T-cell (primary cell): ENCODE measurements around the gene CD7. TPM values are rescaled to one million over a fixed set of nuclear protein-coding genes. Genes with fewer than 3 reads are reported as not detected.

Experiments
- ATAC-seq, 4 experiments: fragments of 200-7000 bp in 3 of 4; fragments of 150-1000 bp in 1 of 4; cut with Tn5 transposase; replicated peaks in 1 of 4; 1 replicate in 3 of 4; 2 replicates in 1 of 4; pipeline ENCODE4 v1.10.0; 2021; ENCODE audit warnings: moderate library complexity in 3 of 4, mild to moderate bottlenecking in 2 of 4, moderate number of reproducible peaks in 1 of 4
- CTCF ChIA-PET, 2 donors: fragments of 300-600 bp; sonication (Branson Sonifier 250); formaldehyde crosslinking; loops; one replicate each; lab custom pipeline; 2022; ENCODE audit warnings: antibody characterized with exemption in 2 of 2; lab: Charles Lee
- POLR2A ChIA-PET, 2 donors: fragments of 300-600 bp; sonication (Branson Sonifier 250); formaldehyde crosslinking; loops; one replicate each; lab custom pipeline; 2022; ENCODE audit warnings: antibody characterized with exemption in 2 of 2; lab: Charles Lee
- DNase-seq, 35 experiments: peaks; one replicate each; pipeline versions ENCODE4 v3.0.0 to v3.0.0-alpha.2; 2013 to 2023
- H3K27ac ChIP-seq: one replicate; pipeline ENCODE4 v1.5.1; 2013; ENCODE audit warnings: low read length
- H3K27me3 ChIP-seq, 2 experiments: replicated peaks in 1 of 2; 1 replicate in 1 of 2; 2 replicates in 1 of 2; pipeline versions ENCODE4 v1.6.1 to v1.7.0; 2013; ENCODE audit warnings: low read length in 1 of 2, mixed read lengths in 1 of 2; ENCODE audit not compliant: control insufficient read depth in 2 of 2, insufficient read depth in 2 of 2; ENCODE audit errors: extremely low read depth in 1 of 2
- H3K36me3 ChIP-seq, 2 donors: 1 replicate in 1 of 2; 2 replicates in 1 of 2; pipeline versions ENCODE4 v1.6.1 to v1.7.0; 2013; ENCODE audit warnings: low read length in 1 of 2; ENCODE audit not compliant: control insufficient read depth in 2 of 2, insufficient read depth in 1 of 2; ENCODE audit errors: extremely low read depth in 1 of 2
- H3K4me1 ChIP-seq, 2 experiments: 1 replicate in 1 of 2; 2 replicates in 1 of 2; pipeline versions ENCODE4 v1.6.1 to v1.7.0; 2013; ENCODE audit warnings: low read length in 2 of 2, mixed read lengths in 1 of 2; ENCODE audit not compliant: insufficient read depth in 2 of 2, control insufficient read depth in 1 of 2; ENCODE audit errors: extremely low read depth in 1 of 2
- H3K4me3 ChIP-seq, 2 donors: 1 replicate in 1 of 2; 2 replicates in 1 of 2; pipeline versions ENCODE4 v1.5.1 to v1.7.0; 2013; ENCODE audit warnings: mild to moderate bottlenecking in 2 of 2, low read length in 1 of 2, moderate library complexity in 1 of 2; ENCODE audit not compliant: control insufficient read depth in 1 of 2; ENCODE audit errors: extremely low read depth in 1 of 2
- H3K9me3 ChIP-seq: 2 replicates; pipeline ENCODE4 v1.7.0; 2013
- H3K27ac Mint-ChIP-seq, 2 donors: one replicate each; pipeline ENCODE4 v1.8.0; 2020 to 2021; ENCODE audit warnings: mild to moderate bottlenecking in 2 of 2, mixed read lengths in 2 of 2
- H3K27me3 Mint-ChIP-seq, 2 donors: one replicate each; pipeline ENCODE4 v1.8.0; 2021 to 2022; ENCODE audit warnings: mixed read lengths in 2 of 2
- H3K36me3 Mint-ChIP-seq: one replicate; pipeline ENCODE4 v1.8.0; 2021; ENCODE audit warnings: mixed read lengths
- H3K4me1 Mint-ChIP-seq, 3 donors: one replicate each; pipeline ENCODE4 v1.8.0; 2020 to 2022; ENCODE audit warnings: mixed read lengths in 3 of 3, mild to moderate bottlenecking in 1 of 3
- H3K4me3 Mint-ChIP-seq, 3 donors: one replicate each; pipeline ENCODE4 v1.8.0; 2020 to 2022; ENCODE audit warnings: mild to moderate bottlenecking in 3 of 3, mixed read lengths in 3 of 3, moderate library complexity in 3 of 3
- H3K9me3 Mint-ChIP-seq, 3 donors: one replicate each; pipeline ENCODE4 v1.8.0; 2020 to 2022; ENCODE audit warnings: mixed read lengths in 3 of 3
- WGBS: methylation state at CpG from one replicate; pipeline ENCODE4 v1.1.5; 2013; ENCODE audit warnings: missing lambda C conversion rate; ENCODE audit not compliant: insufficient coverage; 5-methylcytosine and 5-hydroxymethylcytosine counted together
- total RNA-seq, 35 experiments: library from RNA in 6 of 35; stranded (reverse) in 6 of 35; fragments of 120-200 nt in 1 of 35; gene quantifications; one replicate each; pipeline versions ENCODE4 v1.2.1 to v1.2.4 and lab custom pipeline; 2013 to 2026

Gene CD7
- total RNA-seq, 5 donors from 2014 or later (not counting 1 experiment from before 2014, with no cell fraction given) = 104 to 265 (median 135) TPM

- Mint-ChIP-seq H3K27ac (peak overlapping the region; percentile 39 to 100), H3K4me1 (peaks cover 24 to 35% (median 25%) of the 10 kb centered on the region in 3 donors), H3K4me3 (peak overlapping the region; percentile 95 to 98 (median 96)), H3K36me3 (no peaks in the 10 kb centered on the region), H3K27me3 (peaks cover 3 to 6% of the 10 kb centered on the region in 2 donors), H3K9me3 (no peaks in the 10 kb centered on the region)
- no peak for DNase-seq
- Histone ChIP-seq H3K36me3 (no peaks in the 10 kb centered on the region), H3K27me3 (peaks cover 0 to 50% of the 10 kb centered on the region in 2 experiments), H3K4me3 (peak overlapping the region; percentile 26 to 62), H3K9me3 (no peaks in the 10 kb centered on the region), H3K27ac (peak overlapping the region; percentile 62), H3K4me1 (peaks cover 6 to 35% of the 10 kb centered on the region in 2 experiments)
- POLR2A ChIA-PET = interaction anchor here in 1 of 2 donors (0.6 kb wide), 1 partner anchor 19 kb away, joined by 4 read pairs; no protein-coding TSS in a partner anchor
- 59% methylated on average over 22 of the region's 25 CpGs for WGBS
- no peak for ATAC-seq
- CTCF ChIA-PET = interaction anchor here (0.6 to 0.9 kb wide), 3 partner anchors 17 to 228 kb away, joined by 3 to 5 read pairs (median 4); no protein-coding TSS in a partner anchor
Observed at GRCh38 chr17:82334204-82334621, 16.8 kb upstream of the CD7 start.

DNA sequence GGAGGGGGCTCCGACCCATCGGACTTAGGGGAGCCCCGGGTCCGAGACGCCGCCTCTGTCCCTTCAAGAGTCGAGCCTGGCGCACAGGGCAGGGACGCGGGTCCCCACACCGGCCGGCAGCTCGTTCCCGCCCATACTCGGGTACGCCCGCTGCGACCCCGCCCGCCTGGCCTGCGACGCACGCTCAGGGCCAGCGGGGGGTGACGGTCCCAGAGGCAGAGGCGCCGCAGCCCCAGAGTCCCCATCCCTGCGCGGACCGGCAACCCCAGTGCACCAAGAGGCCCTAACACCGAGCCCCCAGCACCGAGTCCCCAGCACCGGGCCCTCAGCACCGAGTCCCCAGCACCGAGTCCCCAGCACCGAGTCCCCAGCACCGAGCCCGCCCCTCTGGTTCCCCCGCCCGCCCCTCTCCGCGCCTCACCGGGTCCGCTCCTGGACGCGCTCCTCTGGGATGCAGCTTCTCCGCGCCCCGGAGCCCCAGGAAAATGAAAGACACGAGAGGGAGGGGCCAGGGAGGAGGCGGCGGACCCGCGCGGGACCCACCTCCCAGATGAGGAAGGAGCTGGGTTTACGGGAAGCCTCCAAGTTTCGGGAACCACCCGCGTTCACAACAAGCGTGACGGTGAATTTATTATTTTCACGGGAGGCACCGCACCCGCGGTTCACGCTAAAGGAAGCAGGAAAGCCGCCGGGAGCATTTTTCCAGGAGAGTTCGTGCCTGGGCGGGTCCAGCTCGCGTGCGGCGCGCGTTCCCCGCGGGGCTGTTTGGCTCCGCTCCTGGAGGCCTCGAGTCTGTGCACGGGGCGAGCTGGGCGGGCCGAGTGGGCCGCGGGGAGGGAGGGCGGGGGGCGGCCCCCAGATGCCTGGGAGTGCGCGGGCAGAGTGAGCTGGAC is 16.1 kb upstream of the CD7 start, which contains the start of gene SECTM1:
Gene SECTM1 (minus strand): TSS at position 488 of the 893 bp plus-strand sequence. CDS start 6,526 bp downstream, outside the sequence.
- CTCF ChIA-PET = interaction anchor here (0.6 to 0.9 kb wide), 3 partner anchors 17 to 229 kb away, joined by 3 to 4 read pairs (median 4); no protein-coding TSS in a partner anchor
- POLR2A ChIA-PET = no interaction called here
- 6% methylated on average over 78 of the region's 90 CpGs for WGBS
- no peaks in the 10 kb centered on the region for H3K9me3 Mint-ChIP-seq
- H3K4me1 Mint-ChIP-seq = peaks cover 24 to 30% (median 25%) of the 10 kb centered on the region in 3 donors
- no peaks in the 10 kb centered on the region for H3K36me3 Mint-ChIP-seq
- H3K27ac Mint-ChIP-seq = peak within 1 kb of the TSS; percentile 84 to 100
- H3K36me3 ChIP-seq = no peaks in the 10 kb centered on the region
- H3K9me3 ChIP-seq = no peaks in the 10 kb centered on the region
- H3K4me1 ChIP-seq = peaks cover 6 to 35% of the 10 kb centered on the region in 2 experiments
- H3K27me3 Mint-ChIP-seq = peaks cover 3 to 6% of the 10 kb centered on the region in 2 donors
- peak within 1 kb of the TSS; percentile 95 to 98 (median 96) for H3K4me3 Mint-ChIP-seq
- peaks cover 0 to 54% of the 10 kb centered on the region in 2 experiments for H3K27me3 ChIP-seq
- peak in 2 of 35 experiments; percentile 21 to 36 for DNase-seq
- peak within 1 kb of the TSS; percentile 62 for H3K27ac ChIP-seq
- ATAC-seq = peak; percentile 37 to 64 (median 46)
- peak within 1 kb of the TSS; percentile 62 to 74 for H3K4me3 ChIP-seq

DNA sequence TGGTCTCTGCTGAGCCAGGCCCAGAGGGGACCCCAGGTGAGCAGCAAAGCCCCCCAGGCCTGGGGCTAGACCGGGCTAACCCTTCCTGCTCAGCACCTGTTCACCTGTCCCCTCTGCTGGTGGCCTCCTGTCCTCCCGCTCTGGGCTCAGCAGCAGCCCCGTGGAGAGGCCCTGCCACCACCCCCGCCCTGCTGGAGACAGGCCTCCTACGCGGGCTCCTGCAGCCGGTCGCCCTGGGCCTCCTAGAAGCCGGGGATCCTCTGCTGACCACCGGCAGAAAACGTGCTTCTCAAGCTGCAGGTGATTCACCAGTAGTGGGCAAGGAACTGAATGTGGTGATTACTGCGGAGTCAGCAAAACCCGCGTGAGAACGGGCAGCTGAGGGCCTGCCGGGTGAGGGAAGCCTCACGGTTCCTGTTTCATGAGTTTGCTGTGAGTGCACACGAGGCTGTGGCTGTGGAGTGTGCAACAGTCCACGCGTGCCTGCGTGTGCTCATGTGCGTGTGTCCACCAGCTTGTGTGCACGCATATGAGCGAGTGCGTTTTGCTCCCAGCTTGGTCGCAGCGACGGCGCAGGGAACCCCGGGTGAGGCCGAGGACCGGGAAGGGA is 15.4 kb upstream of the CD7 start:
- H3K27me3 ChIP-seq = peaks cover 0 to 59% of the 10 kb centered on the region in 2 experiments
- peak overlapping the region; percentile 78 to 96 (median 89) for H3K4me3 Mint-ChIP-seq
- no peaks in the 10 kb centered on the region for H3K36me3 ChIP-seq
- H3K9me3 ChIP-seq = no peaks in the 10 kb centered on the region
- H3K4me1 ChIP-seq = peaks cover 6 to 35% of the 10 kb centered on the region in 2 experiments
- POLR2A ChIA-PET = interaction anchor here in 1 of 2 donors (0.5 kb wide), 1 partner anchor 22 kb away, joined by 5 read pairs; no protein-coding TSS in a partner anchor
- H3K4me3 ChIP-seq = peak overlapping the region; percentile 53 to 62
- 19% methylated on average over 25 of the region's 32 CpGs for WGBS
- peaks cover 24 to 28% (median 25%) of the 10 kb centered on the region in 3 donors for H3K4me1 Mint-ChIP-seq
- no peaks in the 10 kb centered on the region for H3K36me3 Mint-ChIP-seq
- CTCF ChIA-PET = interaction anchor here (0.5 to 0.8 kb wide), 2 partner anchors 31 to 32 kb away, joined by 3 to 4 read pairs; no protein-coding TSS in a partner anchor
- H3K27ac Mint-ChIP-seq = peak overlapping the region; percentile 76 to 84
- ATAC-seq = peak; percentile 48 to 56 (median 50)
- H3K27ac ChIP-seq = no peak overlapping the region
- H3K9me3 Mint-ChIP-seq = no peaks in the 10 kb centered on the region
- peaks cover 3 to 6% of the 10 kb centered on the region in 2 donors for H3K27me3 Mint-ChIP-seq
- DNase-seq = peak in 4 of 35 experiments; percentile 30 to 49 (median 42)

GRCh38 chr17:82331345-82331939 is 14.0 kb upstream of the CD7 start:
- ATAC-seq = no peak
- Mint-ChIP-seq H3K4me1 (peaks cover 24 to 28% (median 25%) of the 10 kb centered on the region in 3 donors), H3K27ac (no peak overlapping the region), H3K9me3 (no peaks in the 10 kb centered on the region), H3K36me3 (no peaks in the 10 kb centered on the region), H3K27me3 (peaks cover 3 to 6% of the 10 kb centered on the region in 2 donors), H3K4me3 (peak overlapping the region in 2 of 3 donors; percentile 41 to 96)
- peaks cover 6 to 35% of the 10 kb centered on the region in 2 experiments for H3K4me1 ChIP-seq
- ChIA-PET POLR2A (no interaction called here), CTCF (no interaction called here)
- no peak overlapping the region for H3K27ac ChIP-seq
- no peak for DNase-seq
- no peaks in the 10 kb centered on the region for H3K9me3 ChIP-seq
- peaks cover 0 to 59% of the 10 kb centered on the region in 2 experiments for H3K27me3 ChIP-seq
- H3K36me3 ChIP-seq = no peaks in the 10 kb centered on the region
- 96% methylated on average over 22 of the region's 25 CpGs for WGBS
- H3K4me3 ChIP-seq = no peak overlapping the region

DNA sequence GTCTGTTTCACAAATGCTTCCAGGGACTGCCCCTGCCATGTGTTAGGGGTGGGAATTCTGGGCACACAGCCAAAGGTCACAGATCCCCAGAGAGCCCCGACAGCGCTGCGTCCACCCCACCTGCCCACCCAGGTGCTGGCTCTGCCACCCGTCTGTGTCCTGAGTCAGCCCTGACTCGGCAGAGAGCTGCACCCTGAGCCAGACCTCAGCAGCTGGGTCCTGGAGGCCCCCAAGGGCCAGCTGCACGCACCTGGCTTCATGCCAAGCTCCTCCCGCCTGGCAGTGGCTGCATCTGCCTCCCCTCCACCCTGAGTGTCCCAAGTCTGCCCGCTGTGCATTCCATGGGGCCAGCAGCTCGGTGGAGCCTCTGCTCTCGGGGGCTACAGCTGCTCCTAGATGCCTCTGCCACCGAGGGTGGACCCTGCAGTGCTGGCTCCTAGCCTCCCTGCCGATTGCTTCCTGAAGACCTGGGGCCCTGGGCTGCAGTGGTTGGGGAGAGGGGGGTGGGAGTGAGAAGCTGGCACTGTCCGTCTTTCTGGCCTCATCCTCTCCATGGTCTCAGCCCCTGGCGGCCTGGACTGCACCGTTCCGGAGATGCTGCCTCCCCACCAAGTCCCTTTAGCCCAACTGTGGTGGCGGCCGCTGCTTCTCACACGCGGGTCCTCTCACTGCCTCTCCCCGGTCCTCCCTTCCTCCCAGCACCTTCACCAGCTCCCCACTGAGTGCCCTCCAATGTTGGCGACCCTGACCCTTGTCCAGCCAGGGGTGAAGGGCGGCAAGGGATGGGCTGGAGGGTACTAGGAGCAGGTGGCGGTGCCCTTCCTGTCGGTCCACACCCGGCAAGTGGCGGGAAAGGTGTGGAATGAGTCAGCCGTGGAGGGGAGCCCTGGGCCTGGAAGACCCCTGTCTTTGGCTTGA is 13.2 kb upstream of the CD7 start:
- H3K4me3 Mint-ChIP-seq = no peak overlapping the region
- no peak overlapping the region for H3K27ac ChIP-seq
- peaks cover 6 to 36% of the 10 kb centered on the region in 2 experiments for H3K4me1 ChIP-seq
- H3K36me3 Mint-ChIP-seq = no peaks in the 10 kb centered on the region
- peaks cover 0 to 61% of the 10 kb centered on the region in 2 experiments for H3K27me3 ChIP-seq
- H3K9me3 Mint-ChIP-seq = no peaks in the 10 kb centered on the region
- peaks cover 19 to 27% (median 20%) of the 10 kb centered on the region in 3 donors for H3K4me1 Mint-ChIP-seq
- no peaks in the 10 kb centered on the region for H3K36me3 ChIP-seq
- H3K9me3 ChIP-seq = no peaks in the 10 kb centered on the region
- H3K27ac Mint-ChIP-seq = no peak overlapping the region
- H3K27me3 Mint-ChIP-seq = peaks cover 3 to 6% of the 10 kb centered on the region in 2 donors
- CTCF ChIA-PET = no interaction called here
- H3K4me3 ChIP-seq = no peak overlapping the region
- DNase-seq (no peak), ATAC-seq (no peak)
- POLR2A ChIA-PET = no interaction called here
- 66% methylated on average over 18 of the region's 28 CpGs for WGBS
